Mucosa of rectum (tissue), 2 donors: Measurements from ENCODE around the gene TDRKH.

Experiments
- H3K27ac ChIP-seq, 2 donors: one replicate each; pipeline ENCODE4 v1.7.0; 2013; ENCODE audit warnings: inconsistent platforms in 2 of 2, low read depth in 2 of 2, low read length in 2 of 2
- H3K27me3 ChIP-seq, 2 donors: one replicate each; pipeline ENCODE4 v1.7.0; 2013; ENCODE audit warnings: low read length in 2 of 2; ENCODE audit not compliant: control insufficient read depth in 2 of 2, insufficient read depth in 2 of 2
- H3K36me3 ChIP-seq, 2 donors: one replicate each; pipeline ENCODE4 v1.7.0; 2013; ENCODE audit warnings: low read length in 2 of 2; ENCODE audit not compliant: control insufficient read depth in 2 of 2, insufficient read depth in 2 of 2
- H3K4me1 ChIP-seq, 2 donors: one replicate each; pipeline ENCODE4 v1.7.0; 2013; ENCODE audit warnings: low read length in 2 of 2, mild to moderate bottlenecking in 1 of 2; ENCODE audit not compliant: control insufficient read depth in 2 of 2, insufficient read depth in 2 of 2
- H3K4me3 ChIP-seq, 2 donors: one replicate each; pipeline ENCODE4 v1.7.0; 2013; ENCODE audit warnings: low read length in 2 of 2
- H3K9ac ChIP-seq, 2 donors: one replicate each; pipeline ENCODE4 v1.7.0; 2013; ENCODE audit warnings: low read length in 2 of 2, low read depth in 1 of 2, mild to moderate bottlenecking in 1 of 2
- H3K9me3 ChIP-seq, 2 donors: one replicate each; pipeline ENCODE4 v1.7.0; 2013; ENCODE audit warnings: low read length in 2 of 2; ENCODE audit not compliant: control insufficient read depth in 2 of 2
- donor health status: healthy.
- donor health status: Normal muscosa, but diverticular disease.

Gene TDRKH

DNA sequence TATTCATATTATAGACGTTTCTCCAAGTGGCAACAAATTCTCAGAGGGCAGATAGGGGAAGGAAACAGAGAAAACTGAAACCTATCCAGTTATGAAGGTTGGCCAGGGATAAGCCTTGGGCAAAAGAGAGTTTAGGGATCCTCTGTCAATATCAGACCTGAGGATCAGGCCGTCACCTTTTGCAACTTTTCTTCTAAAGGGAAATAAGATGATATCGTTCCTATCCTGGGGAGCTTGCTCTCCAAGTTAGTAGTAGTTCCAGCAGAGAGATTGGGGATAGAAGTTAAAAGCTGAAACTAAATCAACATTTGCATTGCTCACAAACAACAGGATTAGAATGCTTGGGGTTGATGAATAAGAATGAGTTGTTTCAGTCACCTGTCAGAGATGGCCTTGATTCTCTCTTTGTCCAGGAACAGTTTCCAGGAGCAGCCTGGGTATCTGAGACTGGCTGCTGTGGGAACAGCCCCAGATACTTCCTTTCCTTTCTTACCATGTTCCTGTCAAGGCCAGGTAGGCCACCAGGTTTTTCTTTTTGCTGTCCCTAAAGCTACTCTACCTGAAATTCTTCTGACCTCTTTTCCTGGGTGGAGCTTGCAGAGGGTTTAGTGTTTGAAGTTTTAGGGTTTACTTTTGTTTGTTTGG is 66.5 kb downstream of the TDRKH start:
- H3K27me3 ChIP-seq = no peaks in the 10 kb centered on the region

More for the DNA sequence above, 66.5 kb downstream of the TDRKH start:
- Histone ChIP-seq H3K9ac (no peak overlapping the region), H3K36me3 (no peaks in the 10 kb centered on the region), H3K9me3 (no peaks in the 10 kb centered on the region), H3K4me3 (no peak overlapping the region), H3K27ac (no peak overlapping the region), H3K4me1 (peaks cover 27 to 41% of the 10 kb centered on the region in 2 donors)
